ENCODE data around the gene ATXN1L. TPM values are rescaled to one million over a fixed set of nuclear protein-coding genes. Genes with fewer than 3 reads are reported as not detected.

Gene ATXN1L
- total RNA-seq, 1 experiment from 2014 or later, result 13.9 TPM

DNA sequence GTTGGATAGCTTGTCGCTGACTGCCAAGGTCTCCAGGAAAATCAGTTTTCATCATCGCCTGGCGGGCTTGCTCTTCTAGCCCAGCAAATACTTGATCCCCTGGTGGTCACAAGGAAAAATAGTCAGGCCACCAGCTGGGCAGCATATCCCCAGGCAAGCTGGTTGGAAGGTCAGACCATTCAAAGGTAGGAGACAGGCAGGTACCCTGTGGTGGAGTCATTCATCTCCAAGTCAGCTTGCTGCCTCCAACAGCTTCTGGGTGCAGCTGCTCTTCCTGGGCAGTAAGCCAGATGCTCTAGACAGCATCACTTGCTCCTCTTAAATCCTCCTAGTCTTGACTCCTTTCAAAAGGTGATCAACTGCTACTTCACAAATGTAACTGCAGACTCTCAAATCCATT lies 22.2 kb downstream of the ATXN1L start:
- Histone ChIP-seq H3K4me1 (no peaks in the 10 kb centered on the region), H3K27ac (no peak overlapping the region), H3K27me3 (no peaks in the 10 kb centered on the region), H3K36me3 (no peaks in the 10 kb centered on the region), H3K4me3 (no peak overlapping the region), H3K9me3 (replicated peaks) (no peaks in the 10 kb centered on the region)
- peak; percentile 11 to 29 for DNase-seq

DNA sequence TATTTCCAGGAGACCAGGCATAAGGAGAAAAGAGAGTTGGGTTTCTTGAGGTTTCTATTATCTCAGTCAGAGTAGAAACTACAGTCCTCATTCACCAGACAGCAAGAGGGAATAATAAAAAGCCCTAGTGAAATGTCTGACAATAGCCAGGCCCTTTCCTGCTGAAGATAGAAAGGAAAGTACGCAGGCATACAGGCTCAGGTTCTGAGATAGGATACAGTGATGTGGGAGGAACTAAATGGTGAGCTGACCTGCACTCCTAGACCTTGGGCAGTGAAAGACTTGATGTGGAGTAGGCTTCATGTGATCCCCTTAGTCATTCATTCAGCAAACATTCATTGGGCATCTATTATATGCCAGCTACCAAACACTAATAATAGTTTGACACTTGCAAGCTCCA lies 23.3 kb downstream of the ATXN1L start:
- no peak overlapping the region for H3K27ac ChIP-seq
- H3K36me3 ChIP-seq, result no peaks in the 10 kb centered on the region
- no peaks in the 10 kb centered on the region for H3K9me3 ChIP-seq (replicated peaks)
- no peak overlapping the region for H3K4me3 ChIP-seq
- no peaks in the 10 kb centered on the region for H3K27me3 ChIP-seq
- H3K4me1 ChIP-seq, result no peaks in the 10 kb centered on the region
- no peak for DNase-seq

DNA sequence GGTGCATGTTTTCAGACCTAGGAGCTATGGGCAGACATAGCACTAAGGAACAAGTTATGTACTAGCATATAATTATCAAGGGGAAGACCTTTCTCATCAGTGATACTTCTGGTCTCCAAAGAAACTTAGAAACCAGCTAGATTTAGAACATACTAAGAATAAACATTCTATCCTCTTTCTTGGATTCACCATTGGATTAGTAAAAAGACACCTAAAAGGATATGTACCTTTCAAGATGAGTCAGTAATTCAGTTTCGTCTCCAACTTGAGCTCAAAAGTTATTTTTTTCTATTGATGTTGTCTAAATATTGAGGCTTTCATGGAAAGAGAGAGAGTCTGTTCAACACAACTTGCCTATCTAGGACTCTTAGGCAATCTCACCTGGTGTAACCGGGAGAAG lies 25.0 kb downstream of the ATXN1L start:
- H3K36me3 ChIP-seq, result no peaks in the 10 kb centered on the region; the same call in 1 of the 2 replicates
- DNase-seq, result no peak
- H3K4me1 ChIP-seq, result no peaks in the 10 kb centered on the region
- H3K4me3 ChIP-seq, result no peak overlapping the region
- no peak overlapping the region for H3K27ac ChIP-seq
- H3K27me3 ChIP-seq, result no peaks in the 10 kb centered on the region
- no peaks in the 10 kb centered on the region for H3K9me3 ChIP-seq (replicated peaks)

DNA sequence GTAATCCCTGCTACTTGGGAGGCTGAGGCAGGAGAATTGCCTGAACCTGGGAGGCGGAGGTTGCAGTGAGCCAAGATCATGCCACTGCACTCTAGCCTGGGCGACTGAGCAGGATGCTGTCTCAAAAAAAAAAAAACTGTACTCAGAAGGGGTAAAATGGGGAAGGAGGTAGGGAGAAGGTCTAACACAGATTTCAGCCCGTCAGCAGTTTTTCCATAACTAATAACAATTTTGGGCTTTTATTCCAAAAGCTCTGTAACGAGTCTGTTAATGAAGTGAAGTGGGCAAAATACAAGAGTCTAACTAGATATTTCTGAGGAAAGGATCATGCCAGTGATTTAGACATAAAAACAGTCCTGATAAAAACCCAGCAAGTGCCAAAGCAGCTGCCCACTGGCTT lies 27.4 kb downstream of the ATXN1L start:
- Histone ChIP-seq H3K27ac (no peak overlapping the region), H3K4me1 (no peaks in the 10 kb centered on the region), H3K4me3 (no peak overlapping the region), H3K9me3 (replicated peaks) (no peaks in the 10 kb centered on the region), H3K27me3 (no peaks in the 10 kb centered on the region), H3K36me3 (no peaks in the 10 kb centered on the region; the same call in 1 of the 2 replicates)
- DNase-seq, result no peak

DNA sequence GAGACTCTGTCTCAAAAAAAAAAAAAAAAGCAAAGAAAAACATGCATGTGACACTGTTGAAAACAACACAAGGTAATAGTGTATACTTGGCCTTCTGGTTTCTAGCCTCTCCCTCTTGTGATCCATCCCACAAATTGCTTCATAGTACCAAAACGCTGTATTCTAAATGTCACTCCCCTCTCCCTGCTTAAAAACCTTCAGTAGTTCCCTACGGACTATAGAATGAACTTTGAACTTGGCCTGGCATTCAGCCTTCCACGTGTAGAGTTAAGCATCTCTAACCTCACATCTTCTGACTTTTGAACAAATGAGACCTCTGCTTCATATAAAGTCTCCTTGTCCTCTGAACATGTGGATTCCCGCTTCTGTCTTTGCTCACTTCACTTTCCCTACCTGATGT lies 33.1 kb downstream of the ATXN1L start:
- DNase-seq, result no peak
- Histone ChIP-seq H3K4me1 (peaks cover 4% of the 10 kb centered on the region), H3K27ac (no peak overlapping the region), H3K9me3 (replicated peaks) (no peaks in the 10 kb centered on the region), H3K27me3 (no peaks in the 10 kb centered on the region), H3K4me3 (no peak overlapping the region), H3K36me3 (no peaks in the 10 kb centered on the region; the same call in 1 of the 2 replicates)

DNA sequence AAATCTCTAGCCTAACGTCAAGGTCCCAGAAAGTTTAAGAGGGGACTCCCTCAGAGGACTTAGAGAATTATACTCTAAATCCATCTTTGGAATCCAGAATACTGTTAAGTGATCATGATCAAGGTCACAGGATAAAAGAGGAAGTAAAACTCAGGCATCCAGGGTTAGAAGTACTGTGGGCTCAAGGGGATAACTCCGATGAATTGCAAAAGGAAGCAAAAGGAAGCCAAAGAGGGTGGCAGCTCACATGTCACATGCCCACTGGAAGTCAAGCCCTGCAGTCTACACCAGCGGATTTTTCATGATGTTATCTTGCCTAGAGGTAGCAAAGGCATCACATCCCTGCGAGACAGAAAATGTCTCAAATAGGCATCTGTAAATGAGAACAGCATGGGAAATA lies 34.4 kb downstream of the ATXN1L start:
- H3K4me3 ChIP-seq, result no peak overlapping the region
- no peaks in the 10 kb centered on the region for H3K27me3 ChIP-seq
- H3K4me1 ChIP-seq, result peaks cover 4% of the 10 kb centered on the region
- no peaks in the 10 kb centered on the region; the same call in 1 of the 2 replicates for H3K36me3 ChIP-seq
- no peak overlapping the region for H3K27ac ChIP-seq
- no peak for DNase-seq
- H3K9me3 ChIP-seq (replicated peaks), result no peaks in the 10 kb centered on the region

DNA sequence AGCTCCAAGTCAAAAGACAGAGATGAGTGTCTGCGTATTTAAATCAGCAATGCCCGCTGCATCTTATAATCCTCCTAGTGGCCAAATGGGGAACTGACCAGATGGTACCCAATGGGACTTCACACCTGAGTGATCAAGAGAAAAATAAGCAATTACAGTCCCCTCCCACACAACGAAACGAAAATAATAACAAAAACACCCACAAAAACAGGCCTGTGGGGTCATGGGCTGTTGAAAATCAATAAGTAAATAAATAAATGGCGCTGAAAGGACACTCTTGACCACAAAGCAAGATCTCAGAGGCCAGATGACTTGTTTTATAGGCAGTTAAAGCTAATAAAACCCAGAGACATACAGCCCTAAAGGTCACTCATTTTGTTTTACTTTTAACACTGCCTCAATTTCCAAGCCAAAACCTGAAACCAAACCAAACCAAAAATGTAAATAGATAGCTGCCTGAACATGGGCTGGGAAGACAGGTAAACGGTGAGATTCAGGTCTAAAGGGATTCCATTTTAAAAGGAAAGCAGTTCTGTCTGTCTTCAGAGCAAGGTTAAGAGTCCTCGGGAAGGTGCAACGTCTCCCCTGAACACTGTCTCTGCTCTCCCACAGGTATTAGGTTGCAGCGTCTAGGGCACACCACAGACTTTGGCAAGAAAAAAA lies 36.9 kb downstream of the ATXN1L start:
- peak overlapping the region; percentile 98 for H3K4me3 ChIP-seq
- H3K4me1 ChIP-seq, result peaks cover 4% of the 10 kb centered on the region
- DNase-seq, result peak; percentile 41 to 74
- H3K27me3 ChIP-seq, result no peaks in the 10 kb centered on the region
- H3K9me3 ChIP-seq (replicated peaks), result no peaks in the 10 kb centered on the region
- H3K36me3 ChIP-seq, result no peaks in the 10 kb centered on the region
- no peak overlapping the region for H3K27ac ChIP-seq

DNA sequence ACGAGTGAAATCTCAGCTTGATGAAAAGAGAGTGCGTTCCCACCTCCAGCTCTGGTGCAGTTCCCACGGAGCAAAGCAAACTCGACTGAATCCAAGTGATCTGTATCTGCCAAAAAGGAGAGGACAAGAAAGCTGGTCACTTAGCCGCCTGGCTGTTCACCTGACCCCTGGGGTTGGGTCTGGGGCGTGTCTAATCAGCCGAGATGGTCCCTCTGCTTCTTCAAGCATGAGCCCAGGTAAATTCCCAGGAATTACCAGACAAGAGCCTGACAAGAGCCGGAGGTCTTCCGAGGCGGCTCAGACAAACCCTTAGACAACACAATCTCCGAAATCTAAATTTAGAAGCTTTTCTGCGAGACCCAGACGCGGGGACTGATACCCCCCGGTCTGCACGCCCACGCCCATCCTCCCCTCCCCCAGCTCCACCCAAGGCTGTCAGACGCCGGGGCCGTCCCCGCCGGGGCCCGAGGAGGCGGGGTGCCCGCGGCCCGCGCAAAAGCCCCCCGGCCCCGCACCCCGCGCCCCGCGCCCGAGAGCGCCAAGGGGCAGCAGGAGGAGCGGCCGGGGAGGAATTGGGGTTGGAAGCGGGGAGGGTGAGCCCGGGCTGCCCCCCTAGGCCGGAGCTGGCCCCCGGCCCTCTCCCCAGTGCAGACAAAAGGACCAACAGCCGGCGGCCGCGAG lies 37.5 kb downstream of the ATXN1L start:
- DNase-seq, result peak; percentile 27
- Histone ChIP-seq H3K4me3 (peak overlapping the region; percentile 98), H3K27me3 (no peaks in the 10 kb centered on the region), H3K36me3 (no peaks in the 10 kb centered on the region), H3K4me1 (peaks cover 4% of the 10 kb centered on the region), H3K9me3 (replicated peaks) (no peaks in the 10 kb centered on the region), H3K27ac (peak overlapping the region; percentile 70; the same call in 1 of the 2 replicates)

DNA sequence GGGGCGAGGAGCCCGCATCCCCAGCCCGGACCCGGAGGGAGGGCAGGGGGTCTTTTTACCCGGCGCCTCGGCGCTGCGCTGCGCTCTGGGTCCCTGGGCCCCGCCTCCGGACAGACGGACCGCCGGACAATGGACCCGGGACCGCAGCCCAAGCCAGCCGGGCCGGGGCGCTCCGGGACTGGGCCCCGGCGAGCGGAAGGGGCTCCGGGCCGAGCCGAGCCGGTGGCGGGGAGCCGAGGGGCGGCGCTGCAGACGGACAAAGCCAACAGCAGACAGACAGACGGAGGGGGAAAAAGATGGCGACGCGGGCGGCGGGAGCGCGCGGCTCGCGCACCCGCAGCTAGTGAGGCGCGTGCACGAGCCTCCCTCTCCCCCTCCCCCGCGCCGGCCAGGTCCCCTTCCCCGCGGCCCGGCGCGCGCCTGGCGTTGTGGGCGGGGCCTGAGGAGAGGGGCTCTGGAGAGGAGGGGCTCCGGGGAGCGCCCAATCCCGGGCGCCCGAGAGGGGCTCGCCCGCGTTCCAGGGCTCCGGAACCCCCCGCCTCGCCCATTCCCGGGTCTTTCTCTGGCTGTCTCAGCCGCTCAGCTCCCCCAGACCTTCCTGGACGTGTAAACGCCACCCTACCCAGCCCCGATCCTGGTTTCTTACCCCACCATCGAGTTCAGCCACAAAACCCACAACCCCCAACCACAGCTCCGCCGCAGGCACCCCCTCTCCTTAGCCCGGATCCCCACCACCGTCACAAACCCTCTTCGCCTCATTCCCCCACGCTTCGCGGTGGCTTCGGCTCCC lies 38.3 kb downstream of the ATXN1L start, which contains the start of gene ZNF821:
Gene ZNF821, minus strand, starts transcription at position 334 of the 790 bp plus-strand sequence. CDS start 4,236 bp downstream, outside the sequence.
- H3K27me3 ChIP-seq, result no peaks in the 10 kb centered on the region
- peak within 1 kb of the TSS; percentile 98 for H3K4me3 ChIP-seq
- H3K9me3 ChIP-seq (replicated peaks), result no peaks in the 10 kb centered on the region
- peak within 1 kb of the TSS; percentile 70; the same call in 1 of the 2 replicates for H3K27ac ChIP-seq
- H3K36me3 ChIP-seq, result no peaks in the 10 kb centered on the region
- DNase-seq, result peak; percentile 78 to 83
- peaks cover 4% of the 10 kb centered on the region for H3K4me1 ChIP-seq

DNA sequence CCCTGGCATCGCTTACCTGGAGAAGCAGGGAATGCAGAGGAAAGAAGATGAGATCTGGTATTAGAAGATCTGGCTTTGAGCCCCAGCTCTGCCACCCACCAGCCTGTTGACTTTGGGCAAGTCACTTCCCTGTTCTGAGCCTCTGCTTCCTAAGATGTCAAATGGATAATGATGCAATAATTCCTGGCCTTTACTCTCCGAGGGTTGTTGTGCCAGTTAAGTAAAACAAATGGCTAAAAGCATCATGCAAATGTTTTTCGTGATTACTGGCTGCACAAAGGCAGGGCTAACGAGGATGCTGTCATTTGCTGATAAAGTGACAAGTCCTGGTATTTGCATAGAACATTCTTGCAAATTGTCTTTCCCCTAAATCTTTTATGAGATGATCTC lies 39.5 kb downstream of the ATXN1L start:
- Histone ChIP-seq H3K27me3 (no peaks in the 10 kb centered on the region), H3K4me1 (peaks cover 4% of the 10 kb centered on the region), H3K36me3 (no peaks in the 10 kb centered on the region), H3K27ac (no peak overlapping the region), H3K9me3 (replicated peaks) (no peaks in the 10 kb centered on the region), H3K4me3 (no peak overlapping the region)
- no peak for DNase-seq

DNA sequence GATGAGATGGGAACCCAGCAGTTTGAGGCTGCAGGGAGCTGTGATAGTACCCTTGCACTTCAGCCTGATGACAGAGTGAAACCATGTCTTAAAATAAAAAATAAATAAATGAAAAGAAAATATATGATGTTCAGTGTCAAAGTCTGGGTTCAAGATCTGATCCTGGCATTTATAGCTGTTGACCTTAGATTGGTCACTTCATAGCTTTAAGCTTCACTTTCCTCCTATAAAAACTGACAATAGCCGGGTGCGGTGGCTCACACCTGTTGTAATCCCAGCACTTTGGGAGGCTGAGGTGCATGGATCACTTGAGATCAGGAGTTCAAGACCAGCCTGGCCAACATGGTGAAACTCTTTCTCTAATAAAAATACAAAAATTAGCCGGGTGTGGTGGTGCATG lies 43.4 kb downstream of the ATXN1L start:
- H3K27ac ChIP-seq, result no peak overlapping the region
- DNase-seq, result no peak
- H3K4me3 ChIP-seq, result no peak overlapping the region
- H3K27me3 ChIP-seq, result no peaks in the 10 kb centered on the region
- H3K9me3 ChIP-seq (replicated peaks), result no peaks in the 10 kb centered on the region
- no peaks in the 10 kb centered on the region for H3K4me1 ChIP-seq
- H3K36me3 ChIP-seq, result no peaks in the 10 kb centered on the region

DNA sequence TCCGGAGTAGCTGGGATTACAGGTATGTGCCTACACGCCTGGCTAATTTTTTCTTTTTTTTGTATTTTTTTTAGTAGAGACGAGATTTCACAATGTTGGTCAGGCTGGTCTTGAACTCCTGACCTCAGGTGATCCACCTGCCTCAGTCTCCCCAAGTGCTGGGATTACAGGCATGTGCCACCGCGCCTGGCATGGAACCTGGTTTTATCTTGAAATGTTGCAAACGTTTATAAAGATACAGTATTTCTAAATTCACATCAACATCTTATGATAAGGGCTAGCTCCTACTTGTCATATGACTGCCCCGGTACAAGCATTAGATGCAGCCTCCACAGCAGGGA lies 48.1 kb downstream of the ATXN1L start:
- Histone ChIP-seq H3K4me3 (peak overlapping the region; percentile 85), H3K27me3 (no peaks in the 10 kb centered on the region)

DNA sequence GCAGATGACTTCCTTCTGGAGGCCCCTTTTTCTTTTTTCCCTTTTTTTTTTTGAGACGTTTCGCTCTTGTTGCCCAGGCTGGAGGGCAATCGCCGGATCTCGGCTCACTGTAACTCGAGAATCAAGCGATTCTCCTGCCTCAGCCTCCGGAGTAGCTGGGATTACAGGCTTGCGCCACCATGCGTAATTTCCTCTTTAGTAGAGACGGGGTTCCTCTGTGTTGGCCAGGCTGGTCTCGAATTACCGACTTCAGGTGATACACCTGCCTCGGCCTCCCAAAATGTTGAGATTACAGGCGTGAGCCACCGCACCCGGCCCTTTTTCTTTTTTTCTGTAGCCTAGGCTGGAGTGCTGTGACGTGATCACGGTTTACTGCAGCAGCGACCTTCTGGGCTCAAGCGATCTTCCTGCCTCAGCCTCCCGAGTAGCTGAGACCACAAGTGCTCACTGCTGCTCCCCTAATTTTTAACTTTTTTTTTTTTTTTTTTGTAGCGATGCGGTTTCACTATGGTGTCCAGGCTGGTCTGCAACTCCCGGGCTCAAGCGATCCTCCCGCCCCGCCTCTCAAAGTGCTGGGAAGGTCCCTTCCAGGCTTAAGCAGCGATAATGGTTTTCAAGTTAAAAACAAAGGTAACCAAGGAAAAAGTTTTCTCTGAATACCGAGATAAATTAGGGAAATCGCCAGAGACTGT lies 48.6 kb downstream of the ATXN1L start:
- peak overlapping the region; percentile 85 for H3K4me3 ChIP-seq
- no peaks in the 10 kb centered on the region for H3K4me1 ChIP-seq
- DNase-seq, result peak; percentile 40 to 65
- no peaks in the 10 kb centered on the region for H3K9me3 ChIP-seq (replicated peaks)
- H3K36me3 ChIP-seq, result 0 out of 2 replicates have a peak, but pooled peaks cover 4% of the 10 kb centered on the region
- peak overlapping the region; percentile 88 for H3K27ac ChIP-seq
- H3K27me3 ChIP-seq, result no peaks in the 10 kb centered on the region

More for the DNA sequence above, 48.1 kb downstream of the ATXN1L start:
- Histone ChIP-seq H3K36me3 (0 out of 2 replicates have a peak, but pooled peaks cover 4% of the 10 kb centered on the region), H3K9me3 (replicated peaks) (no peaks in the 10 kb centered on the region), H3K27ac (peak overlapping the region; percentile 88; the same call in 1 of the 2 replicates), H3K4me1 (no peaks in the 10 kb centered on the region)
- DNase-seq, result no peak

DNA sequence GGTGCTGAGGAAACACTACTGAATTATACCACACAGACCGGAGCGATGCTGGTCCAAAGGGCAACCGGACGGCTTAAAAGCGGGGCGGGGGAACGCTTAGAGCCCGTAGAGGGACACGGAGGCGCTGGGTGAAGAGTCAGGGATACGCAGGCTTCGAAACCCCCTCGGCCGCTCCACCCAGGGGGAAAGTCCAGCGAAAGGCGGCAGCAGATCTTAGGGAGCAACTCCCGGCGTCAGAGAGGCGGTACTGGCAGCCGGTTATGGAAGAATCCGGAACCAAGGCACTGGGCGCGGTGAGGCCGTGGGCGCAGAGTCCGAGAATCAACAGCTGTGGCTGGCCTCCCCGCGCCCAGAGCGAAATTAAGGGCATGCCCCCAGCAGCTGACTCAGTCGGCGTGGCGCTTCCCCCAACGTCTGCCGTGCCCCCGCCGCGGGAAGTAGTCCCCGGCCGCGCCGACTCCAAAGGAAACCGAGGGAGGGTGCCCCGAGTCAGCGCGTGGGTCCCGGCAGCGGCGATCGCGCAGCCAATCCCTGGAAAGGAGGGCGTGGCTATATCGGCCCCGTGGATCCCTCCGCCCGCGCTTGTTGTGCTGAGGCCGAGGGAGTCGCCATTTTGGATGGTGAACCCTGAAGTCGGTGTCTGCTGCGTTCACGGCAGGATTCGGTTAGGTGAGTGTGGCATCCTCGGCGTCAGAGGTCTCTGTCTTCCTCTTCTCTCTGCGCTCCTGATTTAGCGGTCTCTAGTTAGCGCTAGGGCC lies 49.3 kb downstream of the ATXN1L start, which contains the start of gene IST1:
Gene IST1, plus strand, starts transcription at position 611 of the 758 bp plus-strand sequence. CDS start 20,110 bp downstream, outside the sequence.
- Histone ChIP-seq H3K36me3 (0 out of 2 replicates have a peak, but pooled peaks cover 4% of the 10 kb centered on the region), H3K9me3 (replicated peaks) (no peaks in the 10 kb centered on the region), H3K4me1 (no peaks in the 10 kb centered on the region), H3K4me3 (peak within 1 kb of the TSS; percentile 85), H3K27me3 (no peaks in the 10 kb centered on the region), H3K27ac (peak within 1 kb of the TSS; percentile 88)
- DNase-seq, result peak; percentile 94 to 96

Data from SJCRH30 (cell line).